Hepatocyte (in vitro differentiated cells): ENCODE measurements around the gene ACTR5. TPM values are rescaled to one million over a fixed set of nuclear protein-coding genes. Genes with fewer than 3 reads are reported as not detected.

ENCODE experiments used
- DNase-seq: peaks from one replicate; pipeline ENCODE4 v3.0.0-alpha.2; 2016; ENCODE audit warnings: low spot score
- H2AFZ ChIP-seq: fragments of 200-600 bp; sonication (generic); 2 replicates; pipeline ENCODE4 v1.6.0; 2016; ENCODE audit warnings: antibody characterized with exemption, mild to moderate bottlenecking
- H3K27ac ChIP-seq: fragments of 200-600 bp; sonication (generic); 2 replicates; pipeline ENCODE4 v1.5.1; 2016; ENCODE audit warnings: mild to moderate bottlenecking
- H3K27me3 ChIP-seq: fragments of 200-600 bp; sonication (generic); 2 replicates; pipeline ENCODE4 v1.6.1; 2016
- H3K36me3 ChIP-seq: fragments of 200-600 bp; sonication (generic); replicated peaks from 2 replicates; pipeline ENCODE4 v1.5.1; 2016; ENCODE audit warnings: low read depth; ENCODE audit not compliant: insufficient read depth
- H3K4me1 ChIP-seq: fragments of 200-600 bp; sonication (generic); 2 replicates; pipeline ENCODE4 v1.5.1; 2016; ENCODE audit warnings: mild to moderate bottlenecking, moderate library complexity; ENCODE audit not compliant: insufficient read depth
- H3K4me2 ChIP-seq: fragments of 200-600 bp; sonication (generic); 2 replicates; pipeline ENCODE4 v1.6.0; 2016
- H3K4me3 ChIP-seq: fragments of 200-600 bp; sonication (generic); 2 replicates; pipeline ENCODE4 v1.5.1; 2016; ENCODE audit warnings: mild to moderate bottlenecking
- H3K79me2 ChIP-seq: fragments of 200-600 bp; sonication (generic); 2 replicates; pipeline ENCODE4 v1.6.0; 2017; ENCODE audit warnings: mild to moderate bottlenecking
- H3K9me2 ChIP-seq: fragments of 200-600 bp; sonication (generic); replicated peaks from 2 replicates; pipeline ENCODE4 v1.6.0; 2017; ENCODE audit warnings: mild to moderate bottlenecking; ENCODE audit not compliant: insufficient read depth
- H3K9me3 ChIP-seq: fragments of 200-600 bp; sonication (generic); 2 replicates; pipeline ENCODE4 v1.5.1; 2016; ENCODE audit warnings: low read depth, mild to moderate bottlenecking
- H4K20me1 ChIP-seq: fragments of 200-600 bp; sonication (generic); 2 replicates; pipeline ENCODE4 v1.6.0; 2016; ENCODE audit warnings: mild to moderate bottlenecking; ENCODE audit not compliant: insufficient read depth, poor library complexity, severe bottlenecking
- CTCF ChIP-seq: fragments of 200-600 bp; sonication (generic); IDR thresholded peaks from 2 replicates; pipeline ENCODE4 v1.5.1; 2016; ENCODE audit warnings: antibody characterized with exemption, mild to moderate bottlenecking; ENCODE audit not compliant: poor library complexity
- EZH2 ChIP-seq: fragments of 200-600 bp; sonication (generic); IDR thresholded peaks from 2 replicates; pipeline ENCODE4 v1.6.1; 2016; ENCODE audit warnings: antibody characterized with exemption, mild to moderate bottlenecking, borderline replicate concordance
- EZH2phosphoT487 ChIP-seq: fragments of 200-600 bp; sonication (generic); IDR thresholded peaks from one replicate; pipeline ENCODE4 v1.6.1; 2018; ENCODE audit warnings: antibody characterized with exemption, mild to moderate bottlenecking, low read depth, moderate library complexity; ENCODE audit not compliant: unreplicated experiment, severe bottlenecking
- WGBS: methylation state at CpG from one replicate; pipeline ENCODE4 v1.1.6; 2016; ENCODE audit warnings: low lambda C conversion rate; ENCODE audit errors: missing lambda C conversion rate; 5-methylcytosine and 5-hydroxymethylcytosine counted together
- polyA plus RNA-seq: library from polyadenylated mRNA; unstranded; fragments of >200 nt; fragmentation: Nextera tagmentation; extraction: Ambion mirVana; gene quantifications from 2 replicates; pipeline ENCODE4 v1.2.1, GENCODE V29; 2016
- total RNA-seq: library from RNA; depleted of rRNA; stranded (reverse); fragments of >200 nt; gene quantifications from 2 replicates; pipeline ENCODE4 v1.2.3, GENCODE V29; 2014

Gene ACTR5
- total and polyA plus RNA-seq, 2 experiments from 2014 or later, result 8.5 to 10.1 TPM

DNA sequence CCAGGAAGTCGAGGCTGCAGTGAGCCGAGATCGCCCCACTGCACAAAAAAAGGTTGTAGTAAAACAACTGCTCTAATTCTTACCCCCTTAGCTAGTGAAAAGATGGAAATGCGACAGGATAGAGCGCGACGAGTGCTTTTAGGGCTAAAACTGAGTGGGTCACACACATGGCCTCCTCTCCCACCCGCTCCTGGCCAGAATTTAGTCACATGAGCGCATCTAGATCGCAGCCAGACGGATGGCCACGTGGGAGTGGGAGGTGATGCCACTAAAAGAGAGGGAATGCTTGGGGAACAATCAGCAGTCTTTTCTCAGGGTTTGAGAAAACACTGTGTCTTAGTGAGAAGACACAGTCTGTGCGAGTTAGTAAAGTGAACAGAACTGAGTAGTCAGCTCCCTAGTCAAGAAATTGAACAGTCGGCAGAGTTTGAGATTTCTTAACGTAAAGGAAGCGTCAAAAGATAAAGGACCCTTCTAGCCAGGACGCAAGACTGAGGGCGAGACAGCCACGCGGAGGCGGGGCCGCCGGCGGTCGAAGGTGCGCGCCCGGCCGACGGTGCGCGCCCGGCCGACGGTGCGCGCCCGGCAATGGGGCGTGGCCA, 664 bp upstream of the ACTR5 start:
- Histone ChIP-seq H3K9me3 (no peaks in the 10 kb centered on the region), H3K4me1 (peaks cover 6% of the 10 kb centered on the region), H2AFZ (peak overlapping the region; percentile 47), H3K27me3 (peaks cover 4% of the 10 kb centered on the region), H3K9me2 (no peaks in the 10 kb centered on the region), H3K79me2 (peaks cover 17% of the 10 kb centered on the region), H3K4me3 (peak overlapping the region; percentile 1), H4K20me1 (peaks cover 2% of the 10 kb centered on the region), H3K4me2 (peak overlapping the region; percentile 91), H3K27ac (peak overlapping the region; percentile 7), H3K36me3 (no peaks in the 10 kb centered on the region)
- DNase-seq, result no peak
- TF ChIP-seq EZH2 (no peak), CTCF (no peak), EZH2phosphoT487 (no peak)
- 18% methylated on average over 38 of the region's 39 CpGs for WGBS

DNA sequence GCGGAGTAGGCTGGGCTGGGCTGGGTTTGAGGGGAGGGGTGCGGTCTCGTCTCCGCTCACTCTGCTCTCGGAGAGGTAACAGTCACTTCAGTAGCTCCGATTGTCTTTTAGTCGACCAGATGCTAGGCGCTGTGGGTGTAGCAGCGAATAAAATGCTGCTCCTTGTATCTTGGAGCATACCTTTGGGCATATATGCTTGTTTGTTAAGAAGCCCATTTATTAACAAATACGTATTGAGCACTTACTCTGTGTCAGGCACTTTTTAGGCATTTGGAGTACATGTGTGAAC, 545 bp downstream of the ACTR5 start:
- DNase-seq, result no peak
- peak overlapping the region; percentile 74 for H2AFZ ChIP-seq
- H3K36me3 ChIP-seq, result no peaks in the 10 kb centered on the region

GRCh38 chr20:38751360-38751976, 3.2 kb downstream of the ACTR5 start:
- peaks cover 2% of the 10 kb centered on the region for H4K20me1 ChIP-seq
- no peak overlapping the region for H2AFZ ChIP-seq
- H3K27me3 ChIP-seq, result no peaks in the 10 kb centered on the region
- H3K4me3 ChIP-seq, result no peak overlapping the region
- WGBS, result 57% methylated on average over 5 of the region's 5 CpGs
- H3K4me2 ChIP-seq, result no peak overlapping the region
- TF ChIP-seq EZH2phosphoT487 (no peak), CTCF (peak; percentile 74), EZH2 (no peak)
- H3K9me3 ChIP-seq, result no peaks in the 10 kb centered on the region
- peaks cover 17% of the 10 kb centered on the region for H3K79me2 ChIP-seq
- DNase-seq, result peak; percentile 54
- H3K27ac ChIP-seq, result no peak overlapping the region
- no peaks in the 10 kb centered on the region for H3K36me3 ChIP-seq
- no peaks in the 10 kb centered on the region for H3K9me2 ChIP-seq
- H3K4me1 ChIP-seq, result peaks cover 6% of the 10 kb centered on the region

More for the DNA sequence above, 545 bp downstream of the ACTR5 start:
- H3K9me2 ChIP-seq, result no peaks in the 10 kb centered on the region
- peak overlapping the region; percentile 91 for H3K4me2 ChIP-seq
- no peak for TF ChIP-seq EZH2
- no peak for TF ChIP-seq EZH2phosphoT487
- TF ChIP-seq CTCF, result no peak
- H3K27ac ChIP-seq, result peak overlapping the region; percentile 95
- peaks cover 6% of the 10 kb centered on the region for H3K4me1 ChIP-seq
- H3K79me2 ChIP-seq, result peaks cover 17% of the 10 kb centered on the region
- peaks cover 4% of the 10 kb centered on the region for H3K27me3 ChIP-seq
- 3% methylated on average over 10 of the region's 10 CpGs for WGBS
- peak overlapping the region; percentile 41 for H3K4me3 ChIP-seq
- no peaks in the 10 kb centered on the region for H3K9me3 ChIP-seq
- H4K20me1 ChIP-seq, result peaks cover 2% of the 10 kb centered on the region
